HG02623 (cell line): Measurements from ENCODE around the gene DENND1B.
"Not testable (repeated sequence)": the region's sequence is repeated elsewhere in the genome, so short reads cannot be mapped to it uniquely, and the experiment has no call there.

Source experiments
- ATAC-seq: cut with Tn5 transposase; IDR thresholded peaks from one replicate; pipeline ENCODE4 v1.9.1; 2021; ENCODE audit warnings: moderate library complexity; ENCODE audit not compliant: unreplicated experiment

The DENND1B gene

DNA sequence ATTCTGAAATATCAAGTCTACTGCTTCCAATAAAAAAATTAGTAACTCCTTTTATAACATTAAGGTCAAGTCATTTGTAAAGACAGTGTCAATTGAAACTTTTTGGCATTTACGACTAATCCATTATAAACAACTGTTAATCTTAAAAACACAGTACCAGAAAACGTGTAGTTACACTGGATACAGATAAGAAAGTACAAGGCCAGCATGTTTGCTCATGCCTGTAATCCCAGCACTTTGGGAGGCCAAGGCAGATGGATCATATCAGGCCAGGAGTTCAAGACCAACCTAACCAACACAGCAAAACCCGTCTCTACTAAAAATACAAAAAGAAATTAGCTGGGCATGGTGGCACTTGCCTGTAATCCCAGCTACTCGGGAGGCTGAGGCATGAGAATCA is 29.4 kb downstream of the DENND1B start:
- no peak for ATAC-seq

DNA sequence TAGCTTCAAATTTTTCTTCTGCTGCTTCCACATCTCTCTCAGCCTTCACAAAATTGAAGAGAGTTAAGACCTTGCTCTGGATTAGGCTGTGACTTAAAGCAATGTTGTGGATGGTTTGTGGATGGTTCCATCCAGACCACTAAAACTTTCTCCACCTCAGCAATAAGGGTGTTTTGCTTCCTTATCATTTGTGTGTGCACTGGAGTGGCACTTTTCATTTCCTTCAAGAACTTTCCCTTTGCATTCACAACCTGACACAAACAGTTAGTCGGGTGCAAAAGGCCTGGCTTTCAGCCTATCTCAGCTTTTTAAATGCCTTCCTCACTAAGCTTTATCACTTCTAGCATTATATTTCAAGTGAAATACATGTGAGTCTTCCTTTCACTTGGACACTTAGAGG is 30.3 kb downstream of the DENND1B start:
- ATAC-seq = no peak

DNA sequence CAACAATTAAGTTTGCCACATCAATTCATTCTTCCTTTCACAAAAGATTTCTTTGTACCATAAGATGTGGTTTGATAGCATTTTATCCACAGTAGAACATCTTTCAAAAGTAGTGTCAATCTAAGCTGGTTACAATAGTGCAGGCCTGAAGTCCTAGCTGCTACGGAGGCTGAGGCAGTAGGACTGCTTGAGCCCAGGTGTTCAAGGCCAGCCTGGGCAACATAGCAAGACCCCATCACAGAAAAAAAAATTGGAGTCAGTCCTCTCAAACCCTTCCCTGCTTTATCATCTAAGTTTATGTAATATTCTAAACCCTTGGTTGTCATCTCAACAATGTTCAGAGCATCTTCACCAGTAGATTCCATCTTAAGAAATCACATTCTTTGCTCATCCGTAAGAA is 31.7 kb downstream of the DENND1B start:
- ATAC-seq = no peak

DNA sequence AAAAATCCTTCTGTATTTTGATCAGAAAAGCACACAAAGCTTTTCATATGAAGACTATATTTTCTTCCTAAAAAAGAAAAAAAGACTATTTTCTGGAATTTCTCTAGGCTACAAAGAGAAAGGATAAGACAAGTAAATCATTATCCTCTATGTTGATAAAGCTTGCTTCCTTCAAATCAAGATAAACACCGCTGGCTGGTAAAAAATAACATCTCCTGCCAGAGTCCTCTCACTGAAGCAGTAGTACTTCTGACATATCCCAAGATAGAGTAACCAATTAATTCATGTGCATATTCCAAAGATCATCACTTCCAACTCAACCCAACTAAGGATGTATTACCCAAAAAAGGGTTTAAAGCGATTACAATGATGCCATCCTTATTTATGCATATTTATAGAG is 34.3 kb downstream of the DENND1B start:
- no peak for ATAC-seq

DNA sequence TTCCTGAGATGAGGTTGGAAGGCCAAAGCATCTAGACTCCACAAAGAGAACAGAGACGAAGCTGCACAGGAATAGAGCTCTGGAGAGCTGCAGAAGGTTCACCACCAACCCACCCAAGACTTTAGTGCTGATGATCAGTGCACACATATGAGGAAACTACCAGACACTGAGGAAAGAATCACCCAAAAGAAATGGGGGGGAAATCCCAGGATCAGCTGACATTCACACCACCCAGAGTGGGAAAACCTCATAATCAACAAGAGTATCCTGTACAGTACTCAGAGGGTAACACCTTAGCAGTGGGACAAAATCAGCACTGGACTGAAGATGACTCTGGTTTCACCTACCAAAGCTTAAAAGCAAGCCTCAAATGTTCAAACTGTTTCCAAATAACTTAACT is 36.4 kb downstream of the DENND1B start:
- ATAC-seq = no peak

DNA sequence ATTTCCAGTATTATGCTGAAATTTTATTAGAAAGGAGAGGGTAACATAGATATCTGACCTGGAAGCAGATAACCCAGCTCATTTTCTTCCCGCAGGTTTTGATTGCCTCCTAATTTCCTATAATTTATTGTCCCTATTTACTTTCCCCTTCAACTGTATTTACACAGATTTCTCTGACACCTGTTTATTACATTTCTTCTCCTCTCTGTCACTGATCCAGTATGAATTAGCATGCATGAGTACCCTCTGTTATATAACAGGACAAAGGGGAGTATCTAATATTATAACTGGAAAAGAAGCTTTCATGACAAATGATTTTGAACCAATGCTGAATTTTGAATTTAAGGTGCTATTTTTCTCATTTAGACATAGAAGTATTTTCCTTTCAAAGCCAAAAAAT is 37.4 kb downstream of the DENND1B start:
- no peak for ATAC-seq

DNA sequence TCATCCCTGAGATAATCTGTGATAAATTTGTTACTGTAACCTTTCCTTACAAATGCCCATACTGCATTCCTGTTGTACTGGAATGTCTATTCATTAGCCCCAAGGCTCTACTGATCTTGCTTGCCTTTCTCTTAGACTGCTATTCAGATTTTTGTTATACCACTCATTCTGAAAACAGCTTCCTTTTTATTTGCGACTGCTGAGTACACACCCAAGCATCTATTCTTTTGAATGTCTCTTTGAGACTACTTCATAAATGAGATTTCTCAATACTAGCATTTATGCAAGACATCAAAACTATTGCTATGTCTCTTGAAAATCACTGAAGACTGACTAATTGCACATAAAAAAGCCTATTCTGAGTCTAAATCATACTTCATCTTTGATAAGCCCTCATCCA is 38.6 kb downstream of the DENND1B start:
- no peak for ATAC-seq

DNA sequence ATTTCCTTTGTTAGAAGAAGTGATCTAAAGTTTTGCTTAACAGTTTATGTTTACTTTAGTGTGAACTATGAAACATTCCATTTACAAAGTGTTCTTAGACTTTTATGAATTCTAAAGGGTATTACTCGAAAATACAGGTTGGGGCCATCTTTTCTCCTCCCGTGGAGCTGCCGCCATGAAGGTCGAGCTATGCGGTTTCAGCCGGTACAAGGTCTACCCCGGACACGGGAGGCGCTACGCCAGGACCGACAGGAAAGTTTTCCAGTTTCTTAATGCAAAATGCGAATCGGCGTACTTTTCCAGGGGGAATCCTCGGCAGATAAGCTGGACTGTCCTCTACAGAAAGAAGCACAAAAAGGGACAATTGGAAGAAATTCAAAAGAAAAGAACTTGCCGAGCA is 39.8 kb downstream of the DENND1B start:
- ATAC-seq = no peak

DNA sequence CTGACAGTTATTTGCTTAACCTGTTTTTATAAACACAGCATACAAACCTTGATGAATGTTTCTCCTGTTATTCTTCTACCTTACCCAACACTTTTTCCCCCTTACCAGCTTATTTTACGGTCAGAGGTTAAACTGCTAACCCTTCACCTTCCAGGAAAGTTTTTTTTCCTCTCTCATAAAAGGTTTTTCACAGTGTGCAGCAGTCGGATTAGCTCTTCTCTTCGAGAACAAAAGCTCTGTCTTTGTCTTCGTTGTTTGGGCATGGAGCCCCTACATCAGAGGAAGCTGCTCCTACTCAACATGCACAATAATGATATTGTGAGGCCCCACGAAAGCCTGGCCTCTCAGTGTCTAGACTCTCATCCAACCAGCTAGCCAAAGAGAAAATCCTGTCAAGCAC is 42.0 kb downstream of the DENND1B start:
- no peak for ATAC-seq

DNA sequence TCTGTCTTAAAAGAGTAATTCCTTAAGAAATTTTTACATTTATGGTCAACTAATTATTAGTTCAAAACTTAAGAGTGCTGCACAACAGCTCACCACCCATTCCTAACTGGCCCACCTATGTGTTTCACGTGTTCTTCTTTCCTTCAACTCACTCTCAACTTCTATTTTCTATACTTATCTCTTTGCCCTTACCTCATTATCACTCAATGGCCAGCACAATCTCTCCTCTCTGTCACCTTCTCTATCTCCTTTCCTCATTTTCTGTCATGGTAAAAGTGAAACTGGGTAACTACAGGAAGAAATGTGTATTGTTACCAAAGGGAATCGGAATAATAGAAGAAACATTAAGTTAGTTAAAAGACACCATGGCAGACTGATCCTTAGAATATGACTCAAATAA is 43.1 kb downstream of the DENND1B start:
- ATAC-seq = no peak

DNA sequence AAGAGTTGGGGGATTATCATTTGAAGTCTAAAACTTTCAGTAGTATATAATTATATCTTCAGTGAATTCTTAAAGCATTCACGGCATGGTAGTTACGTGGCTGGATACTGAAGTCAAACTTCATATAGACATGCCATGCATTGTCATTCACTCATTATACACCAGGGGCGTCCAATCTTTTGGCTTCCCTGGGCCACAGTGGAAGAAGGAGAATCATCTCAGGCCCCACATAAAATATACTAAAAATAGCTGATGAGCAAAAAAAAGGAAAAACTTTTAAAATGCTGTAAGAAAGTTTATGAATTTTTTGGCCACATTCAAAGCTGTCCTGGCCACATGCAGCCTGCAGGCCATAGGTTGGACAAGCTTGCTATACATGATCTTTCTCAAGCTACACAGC is 43.8 kb downstream of the DENND1B start:
- no peak for ATAC-seq

DNA sequence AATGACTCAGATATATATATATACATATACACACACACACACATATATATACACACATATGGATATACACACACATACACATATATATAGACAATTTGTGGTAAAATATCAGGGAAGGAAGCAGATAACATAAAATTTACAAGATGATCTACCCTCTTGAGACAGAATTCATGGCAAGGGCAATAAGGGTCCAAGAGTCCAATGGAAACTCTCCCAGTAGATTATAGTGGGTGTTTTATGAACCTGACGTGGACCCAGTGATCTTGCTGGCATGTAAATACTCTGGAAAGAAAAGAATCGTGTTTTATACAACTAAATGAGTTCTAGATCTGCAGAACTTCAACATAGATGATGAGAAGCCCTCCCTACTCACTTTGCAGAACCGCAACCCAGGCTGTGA is 49.3 kb downstream of the DENND1B start:
- no peak for ATAC-seq

DNA sequence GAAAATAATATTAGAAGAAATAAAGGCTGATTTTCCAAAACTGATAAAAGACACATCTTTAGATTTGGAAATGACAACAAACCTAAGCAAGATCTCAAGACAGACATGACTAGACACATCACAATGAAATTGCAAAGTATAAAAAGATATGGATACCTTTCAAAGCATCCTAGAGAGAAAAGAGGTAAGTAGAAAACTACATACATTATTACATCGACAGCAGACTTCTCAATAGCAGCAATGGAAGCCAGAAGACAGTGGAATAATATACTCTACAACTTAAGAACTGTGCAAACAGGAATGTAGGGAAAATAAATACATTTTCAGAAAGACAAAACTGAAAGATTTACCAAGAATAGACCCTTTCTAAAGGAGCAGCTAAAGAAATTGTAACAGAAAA is 50.2 kb downstream of the DENND1B start:
- ATAC-seq = no peak

DNA sequence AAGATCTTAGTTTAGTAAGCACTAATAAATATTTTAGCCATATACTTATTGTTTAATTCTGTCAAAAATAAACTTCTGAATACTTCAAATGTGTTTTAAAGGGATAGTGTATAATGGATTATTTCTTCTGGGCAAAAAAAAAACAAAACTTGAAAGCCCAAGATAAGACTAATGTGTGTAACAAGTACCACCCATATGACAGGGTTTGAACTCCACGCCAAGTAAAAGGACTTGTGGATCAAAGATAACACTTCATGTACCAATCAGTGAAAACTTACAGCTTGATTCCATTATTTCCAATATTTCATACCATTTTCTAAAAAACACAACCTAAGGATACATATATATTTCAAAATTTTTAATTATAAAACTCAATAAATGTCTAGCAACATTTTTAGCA is 59.5 kb downstream of the DENND1B start:
- ATAC-seq = no peak

DNA sequence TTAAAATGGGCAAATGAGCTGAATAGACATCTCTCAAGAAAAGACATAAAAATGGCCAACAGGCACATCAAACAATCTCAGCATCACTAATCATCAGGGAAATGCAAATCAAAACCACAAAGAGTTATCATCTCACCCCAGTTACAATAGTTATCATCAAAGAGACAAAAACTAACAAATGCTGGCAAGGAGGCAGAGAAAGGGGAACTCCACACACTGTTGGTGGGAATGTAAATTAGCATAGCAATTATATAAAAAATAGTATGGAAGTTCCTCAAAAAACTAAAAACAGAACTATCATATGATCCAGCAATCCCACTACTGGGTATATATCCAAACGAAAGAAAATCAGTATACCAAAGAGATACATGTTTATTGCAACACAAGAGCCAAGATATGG is 68.7 kb downstream of the DENND1B start:
- ATAC-seq = no peak

DNA sequence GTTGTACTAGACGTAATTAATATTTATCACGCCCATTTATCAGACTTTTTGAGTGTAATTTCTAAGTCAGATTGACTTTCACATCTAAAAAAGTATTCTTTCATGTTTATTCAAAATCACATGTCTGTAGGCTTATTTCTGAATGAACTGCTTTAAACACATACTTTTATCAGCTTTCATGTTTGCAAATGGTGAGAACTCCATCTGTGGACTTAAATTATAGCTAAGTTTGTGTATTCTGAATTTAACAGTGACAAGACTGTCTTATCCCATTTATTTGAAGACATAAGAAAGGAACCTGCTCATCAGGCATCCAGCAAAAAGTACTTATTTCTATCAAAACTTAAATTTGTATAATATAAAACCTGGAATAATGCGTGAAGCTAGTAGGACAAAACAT is 69.3 kb downstream of the DENND1B start:
- ATAC-seq = no peak

DNA sequence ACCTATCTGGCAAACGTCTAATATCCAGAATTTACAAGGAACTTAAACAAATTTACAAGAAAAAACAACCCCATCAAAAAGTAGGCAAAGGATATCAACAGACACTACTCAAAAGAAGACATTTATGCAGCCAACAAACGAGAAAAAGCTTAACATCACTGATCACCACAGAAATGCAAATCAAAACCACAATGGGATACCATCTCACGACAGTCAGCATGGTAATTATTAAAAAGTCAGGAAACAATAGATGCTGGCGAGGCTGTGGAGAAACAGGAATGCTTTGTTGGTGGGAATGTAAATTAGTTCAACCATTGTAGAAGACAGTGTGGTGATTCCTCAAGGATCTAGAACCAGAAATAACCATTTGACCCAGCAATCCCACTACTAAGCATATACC is 74.6 kb downstream of the DENND1B start:
- not testable (repeated sequence) for ATAC-seq

DNA sequence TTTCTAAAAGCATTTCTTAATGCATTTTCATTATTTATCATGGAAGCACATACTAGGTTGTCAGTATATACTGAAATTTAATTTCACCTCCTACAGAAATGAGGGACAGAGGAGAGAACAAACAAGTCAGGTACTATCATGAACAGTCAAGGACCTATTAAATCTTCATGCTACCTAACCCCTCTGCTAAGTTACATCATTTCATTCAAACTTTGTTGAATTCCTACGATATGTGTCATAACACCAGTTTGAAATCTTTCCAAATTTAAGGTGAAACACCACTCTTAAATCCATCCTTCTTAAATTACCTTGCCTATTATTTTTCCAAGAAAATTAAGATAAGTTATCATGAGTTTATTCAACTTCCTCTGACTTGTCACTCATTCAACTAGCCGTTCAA is 78.9 kb downstream of the DENND1B start:
- ATAC-seq = no peak

DNA sequence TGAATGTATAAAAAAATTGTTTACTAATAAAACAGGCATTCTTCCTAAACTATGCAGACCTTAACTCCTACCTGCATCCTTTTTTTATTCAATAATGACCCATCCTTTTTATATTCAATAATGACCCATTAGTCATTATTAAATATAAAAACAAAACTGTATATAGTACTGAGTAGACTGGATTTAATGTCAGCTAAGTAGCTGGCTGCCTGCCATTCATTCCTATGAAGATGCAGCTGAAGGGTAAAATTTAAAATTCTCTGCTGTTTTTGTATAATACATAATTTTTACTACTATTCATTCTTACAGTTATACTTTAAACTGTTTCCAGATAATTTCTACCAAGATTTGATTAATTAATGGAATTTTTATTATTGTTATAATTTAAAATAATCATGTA is 79.3 kb downstream of the DENND1B start:
- no peak for ATAC-seq

DNA sequence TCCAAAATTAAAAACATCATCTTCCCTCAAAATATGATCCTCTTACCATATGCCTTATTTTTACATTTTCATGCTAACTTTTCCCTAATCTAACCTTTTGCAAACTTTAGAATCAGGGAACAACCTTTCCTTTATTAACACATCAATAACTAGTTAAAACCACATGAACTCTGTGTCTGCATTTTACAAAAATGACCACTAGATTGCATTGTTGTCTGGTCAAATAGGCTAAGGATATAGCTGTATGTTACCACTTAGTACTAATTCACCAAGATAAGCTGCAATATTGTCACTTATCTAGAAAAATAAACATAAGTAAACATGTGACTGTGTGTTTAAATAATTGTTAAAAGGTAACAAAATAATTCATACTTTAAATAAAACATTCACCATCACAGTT is 82.3 kb downstream of the DENND1B start:
- no peak for ATAC-seq

DNA sequence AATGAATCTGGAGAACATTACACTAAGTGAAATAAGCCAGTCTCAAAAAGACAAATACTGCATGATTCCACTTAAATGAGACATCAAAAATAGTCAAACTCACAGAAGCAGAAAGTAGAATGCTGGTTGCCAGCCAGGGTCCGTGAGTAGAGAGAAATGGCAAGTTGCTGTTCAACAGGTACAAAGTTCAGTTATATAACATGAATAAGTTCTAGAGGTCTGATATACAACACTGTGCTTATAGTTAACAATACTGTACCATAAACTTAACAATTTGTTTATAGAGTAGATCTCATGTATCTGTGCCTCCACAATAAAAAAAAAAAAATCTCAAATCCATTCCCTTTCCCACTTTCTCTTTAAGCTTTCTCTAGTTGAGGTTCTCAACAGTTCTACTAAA is 83.5 kb downstream of the DENND1B start:
- ATAC-seq = no peak

DNA sequence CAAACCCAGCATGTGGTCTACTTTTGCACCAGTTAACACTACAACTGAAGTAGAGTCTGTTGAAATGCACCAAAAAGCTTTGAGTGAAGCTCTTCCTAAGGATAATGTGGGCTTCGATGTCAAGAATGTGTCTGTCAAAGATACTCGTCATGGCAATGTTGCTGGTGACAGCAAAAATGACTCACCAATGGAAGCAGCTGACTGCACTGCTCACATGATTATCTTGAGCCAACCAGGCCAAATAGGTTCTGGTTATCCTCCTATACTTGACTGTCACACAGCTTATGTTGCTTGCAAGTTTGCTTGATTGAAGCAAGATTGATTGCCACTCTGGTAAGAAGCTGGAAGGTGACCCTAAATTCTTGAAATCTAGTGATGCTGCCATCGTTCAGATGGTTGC is 85.2 kb downstream of the DENND1B start:
- ATAC-seq = no peak

DNA sequence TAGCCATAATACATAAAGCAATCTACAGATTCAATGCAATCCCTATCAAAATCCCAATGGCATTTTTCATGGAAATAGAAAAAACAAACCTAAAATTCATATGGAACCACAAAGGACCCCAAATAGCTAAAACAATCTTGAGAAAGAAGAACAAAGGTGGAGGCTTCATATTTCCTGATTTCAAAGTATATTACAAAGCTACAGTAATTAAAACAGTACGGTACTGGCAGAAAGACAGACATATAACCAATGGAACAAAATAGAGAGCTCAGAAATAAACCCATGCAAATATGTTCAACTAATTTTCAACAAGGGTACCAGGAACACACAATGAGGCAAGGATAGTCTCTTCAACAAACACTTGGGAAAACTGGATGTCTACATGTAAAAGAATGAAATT is 87.0 kb downstream of the DENND1B start:
- no peak for ATAC-seq

DNA sequence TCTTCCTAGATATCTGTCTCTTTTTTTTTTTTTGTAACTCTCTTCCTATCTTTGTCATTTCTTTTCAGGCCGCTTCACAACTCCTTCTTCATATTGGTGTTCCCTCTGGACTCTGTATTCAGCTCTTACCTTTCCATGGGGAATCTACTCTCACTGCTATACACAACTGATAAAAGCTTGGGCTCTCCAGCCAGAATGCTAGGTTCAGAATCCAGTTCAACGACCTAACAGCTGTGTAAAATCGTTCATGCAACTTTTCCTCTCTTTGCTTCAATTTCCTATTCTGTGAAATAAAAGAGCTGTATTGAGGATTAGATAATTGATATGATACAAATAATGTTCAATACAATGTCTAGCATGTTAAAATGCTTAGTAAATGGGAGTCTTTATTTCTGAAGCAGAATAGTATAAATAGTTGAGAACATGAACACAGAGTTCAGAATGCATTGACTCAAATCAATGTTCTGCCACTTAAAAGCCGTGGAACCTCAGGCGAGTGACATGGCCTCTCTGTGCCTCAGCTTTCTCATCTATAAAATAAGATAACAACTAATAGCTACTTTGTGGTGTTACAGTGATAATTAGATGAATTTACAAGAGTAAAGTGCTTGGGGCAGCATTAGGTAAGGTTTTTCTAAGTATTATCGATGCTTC is 88.5 kb downstream of the DENND1B start:
- no peak for ATAC-seq
